Hepatocyte (in vitro differentiated cells): Measurements from ENCODE around the gene SLC5A10. TPM values are rescaled to one million over a fixed set of nuclear protein-coding genes. Genes with fewer than 3 reads are reported as not detected.
"Not testable (repeated sequence)": the region's sequence is repeated elsewhere in the genome, so short reads cannot be mapped to it uniquely, and the experiment has no call there.

ENCODE experiments used
- DNase-seq: peaks from one replicate; pipeline ENCODE4 v3.0.0-alpha.2; 2016; ENCODE audit warnings: low spot score
- H2AFZ ChIP-seq: fragments of 200-600 bp; sonication (generic); 2 replicates; pipeline ENCODE4 v1.6.0; 2016; ENCODE audit warnings: antibody characterized with exemption, mild to moderate bottlenecking
- H3K27ac ChIP-seq: fragments of 200-600 bp; sonication (generic); 2 replicates; pipeline ENCODE4 v1.5.1; 2016; ENCODE audit warnings: mild to moderate bottlenecking
- H3K27me3 ChIP-seq: fragments of 200-600 bp; sonication (generic); 2 replicates; pipeline ENCODE4 v1.6.1; 2016
- H3K36me3 ChIP-seq: fragments of 200-600 bp; sonication (generic); replicated peaks from 2 replicates; pipeline ENCODE4 v1.5.1; 2016; ENCODE audit warnings: low read depth; ENCODE audit not compliant: insufficient read depth
- H3K4me1 ChIP-seq: fragments of 200-600 bp; sonication (generic); 2 replicates; pipeline ENCODE4 v1.5.1; 2016; ENCODE audit warnings: mild to moderate bottlenecking, moderate library complexity; ENCODE audit not compliant: insufficient read depth
- H3K4me2 ChIP-seq: fragments of 200-600 bp; sonication (generic); 2 replicates; pipeline ENCODE4 v1.6.0; 2016
- H3K4me3 ChIP-seq: fragments of 200-600 bp; sonication (generic); 2 replicates; pipeline ENCODE4 v1.5.1; 2016; ENCODE audit warnings: mild to moderate bottlenecking
- H3K79me2 ChIP-seq: fragments of 200-600 bp; sonication (generic); 2 replicates; pipeline ENCODE4 v1.6.0; 2017; ENCODE audit warnings: mild to moderate bottlenecking
- H3K9me2 ChIP-seq: fragments of 200-600 bp; sonication (generic); replicated peaks from 2 replicates; pipeline ENCODE4 v1.6.0; 2017; ENCODE audit warnings: mild to moderate bottlenecking; ENCODE audit not compliant: insufficient read depth
- H3K9me3 ChIP-seq: fragments of 200-600 bp; sonication (generic); 2 replicates; pipeline ENCODE4 v1.5.1; 2016; ENCODE audit warnings: low read depth, mild to moderate bottlenecking
- H4K20me1 ChIP-seq: fragments of 200-600 bp; sonication (generic); 2 replicates; pipeline ENCODE4 v1.6.0; 2016; ENCODE audit warnings: mild to moderate bottlenecking; ENCODE audit not compliant: insufficient read depth, poor library complexity, severe bottlenecking
- WGBS: methylation state at CpG from one replicate; pipeline ENCODE4 v1.1.6; 2016; ENCODE audit warnings: low lambda C conversion rate; ENCODE audit errors: missing lambda C conversion rate; 5-methylcytosine and 5-hydroxymethylcytosine counted together
- polyA plus RNA-seq: library from polyadenylated mRNA; unstranded; fragments of >200 nt; fragmentation: Nextera tagmentation; extraction: Ambion mirVana; gene quantifications from 2 replicates; pipeline ENCODE4 v1.2.1, GENCODE V29; 2016
- total RNA-seq: library from RNA; depleted of rRNA; stranded (reverse); fragments of >200 nt; gene quantifications from 2 replicates; pipeline ENCODE4 v1.2.3, GENCODE V29; 2014

Gene SLC5A10
- total and polyA plus RNA-seq, 2 experiments from 2014 or later: 0.22 TPM; not detected in 1

GRCh38 chr17:19041871-19042270 lies 89.9 kb downstream of the SLC5A10 start:
- H3K27me3 ChIP-seq, H3K4me3 ChIP-seq, H3K27ac ChIP-seq, H2AFZ ChIP-seq, H3K36me3 ChIP-seq, H3K9me2 ChIP-seq, H3K9me3 ChIP-seq, H3K4me2 ChIP-seq, H3K4me1 ChIP-seq, H3K79me2 ChIP-seq, H4K20me1 ChIP-seq, DNase-seq: not testable (repeated sequence)
- WGBS: 100% methylated on average over 3 of the region's 10 CpGs

GRCh38 chr17:19042369-19042768 lies 90.4 kb downstream of the SLC5A10 start:
- H3K27ac ChIP-seq: not testable (repeated sequence)
- no CpG with 5 or more reads among the region's 14 CpGs for WGBS

GRCh38 chr17:19043032-19043431 lies 91.1 kb downstream of the SLC5A10 start:
- H3K9me2 ChIP-seq, H3K79me2 ChIP-seq, DNase-seq, H3K4me3 ChIP-seq, H3K9me3 ChIP-seq, H3K27me3 ChIP-seq, H3K36me3 ChIP-seq, H3K4me1 ChIP-seq, H3K27ac ChIP-seq, H2AFZ ChIP-seq, H3K4me2 ChIP-seq, H4K20me1 ChIP-seq: not testable (repeated sequence)
- no CpG with 5 or more reads among the region's 8 CpGs for WGBS

More at GRCh38 chr17:19042369-19042768, 90.4 kb downstream of the SLC5A10 start:
- H3K9me3 ChIP-seq, H3K4me1 ChIP-seq, H4K20me1 ChIP-seq, DNase-seq, H2AFZ ChIP-seq, H3K36me3 ChIP-seq, H3K4me2 ChIP-seq, H3K4me3 ChIP-seq, H3K79me2 ChIP-seq, H3K27me3 ChIP-seq, H3K9me2 ChIP-seq: not testable (repeated sequence)

- not testable (repeated sequence) for H3K27me3 ChIP-seq, H3K4me1 ChIP-seq, H3K4me3 ChIP-seq, DNase-seq, H3K27ac ChIP-seq, H3K9me2 ChIP-seq, H3K36me3 ChIP-seq, H3K9me3 ChIP-seq, H3K79me2 ChIP-seq, H4K20me1 ChIP-seq, H2AFZ ChIP-seq, H3K4me2 ChIP-seq
- no CpG with 5 or more reads among the region's 9 CpGs for WGBS
Measured at GRCh38 chr17:19044643-19045042, 92.7 kb downstream of the SLC5A10 start.

- not testable (repeated sequence) for H3K4me1 ChIP-seq, H3K27ac ChIP-seq, H3K4me2 ChIP-seq, H3K27me3 ChIP-seq, H3K4me3 ChIP-seq, H2AFZ ChIP-seq, H4K20me1 ChIP-seq, H3K36me3 ChIP-seq, H3K79me2 ChIP-seq, H3K9me2 ChIP-seq, DNase-seq, H3K9me3 ChIP-seq
- no CpG with 5 or more reads among the region's 12 CpGs for WGBS
Measured at GRCh38 chr17:19046782-19047375, 94.9 kb downstream of the SLC5A10 start, which contains the start of gene GRAP. GRAP (minus strand) TSS chr17:19046957; CDS start chr17:19046926, 31 bp downstream.

- not testable (repeated sequence) for H3K9me2 ChIP-seq, DNase-seq
- 84% methylated on average over 5 of the region's 7 CpGs for WGBS
Measured at GRCh38 chr17:19047510-19047909, 95.5 kb downstream of the SLC5A10 start.

GRCh38 chr17:19048826-19049225 lies 96.9 kb downstream of the SLC5A10 start:
- H3K9me3 ChIP-seq, H3K27ac ChIP-seq, H3K27me3 ChIP-seq, H3K79me2 ChIP-seq, DNase-seq, H2AFZ ChIP-seq, H3K36me3 ChIP-seq, H3K4me2 ChIP-seq, H3K4me3 ChIP-seq, H3K9me2 ChIP-seq, H4K20me1 ChIP-seq, H3K4me1 ChIP-seq: not testable (repeated sequence)
- 80% methylated on average over 1 of the region's 7 CpGs for WGBS

More at GRCh38 chr17:19047510-19047909, 95.5 kb downstream of the SLC5A10 start:
- not testable (repeated sequence) for H3K79me2 ChIP-seq, H3K4me1 ChIP-seq, H3K27ac ChIP-seq, H3K4me2 ChIP-seq, H3K9me3 ChIP-seq, H3K4me3 ChIP-seq, H4K20me1 ChIP-seq, H3K27me3 ChIP-seq, H3K36me3 ChIP-seq, H2AFZ ChIP-seq

- not testable (repeated sequence) for H3K9me2 ChIP-seq, H2AFZ ChIP-seq
Measured at GRCh38 chr17:19055447-19055846, 103.5 kb downstream of the SLC5A10 start.

GRCh38 chr17:19062009-19062717 lies 110.2 kb downstream of the SLC5A10 start:
- H3K9me2 ChIP-seq, H3K9me3 ChIP-seq, H3K27me3 ChIP-seq, H3K4me3 ChIP-seq, H3K79me2 ChIP-seq, H4K20me1 ChIP-seq, H3K4me2 ChIP-seq, H3K36me3 ChIP-seq, DNase-seq, H3K27ac ChIP-seq, H3K4me1 ChIP-seq, H2AFZ ChIP-seq: not testable (repeated sequence)
- no CpG with 5 or more reads among the region's 51 CpGs for WGBS

More at GRCh38 chr17:19055447-19055846, 103.5 kb downstream of the SLC5A10 start:
- not testable (repeated sequence) for DNase-seq, H3K36me3 ChIP-seq, H3K27me3 ChIP-seq, H3K4me1 ChIP-seq, H3K4me3 ChIP-seq, H3K9me3 ChIP-seq, H3K4me2 ChIP-seq, H3K79me2 ChIP-seq, H3K27ac ChIP-seq, H4K20me1 ChIP-seq
- no CpG with 5 or more reads among the region's 12 CpGs for WGBS
